CD4-positive, alpha-beta memory T cell (primary cell): ENCODE data around the gene DNAJB2. TPM values are rescaled to one million over a fixed set of nuclear protein-coding genes. Genes with fewer than 3 reads are reported as not detected.

ENCODE experiments used
- CTCF ChIA-PET: fragments of 350-600 bp; sonication (Branson Sonifier 250); formaldehyde crosslinking; loops from one replicate; lab custom pipeline; 2021; ENCODE audit warnings: inconsistent platforms; ENCODE audit not compliant: partially characterized antibody; lab: Charles Lee
- POLR2A ChIA-PET: fragments of 350-600 bp; sonication (Branson Sonifier 250); formaldehyde crosslinking; loops from one replicate; lab custom pipeline; 2021; ENCODE audit not compliant: partially characterized antibody; lab: Charles Lee
- DNase-seq, 5 donors: peaks; one replicate each; pipeline versions ENCODE4 v3.0.0 to v3.0.0-alpha.2; 2020 to 2022; ENCODE audit warnings: mixed read lengths in 1 of 5
- H3K27ac ChIP-seq: one replicate; pipeline ENCODE4 v1.7.0; 2013; ENCODE audit warnings: low read depth, low read length
- H3K27me3 ChIP-seq: 2 replicates; pipeline ENCODE4 v1.7.0; 2013; ENCODE audit warnings: mild to moderate bottlenecking, low read length, moderate library complexity; ENCODE audit not compliant: insufficient read depth
- H3K36me3 ChIP-seq: 2 replicates; pipeline ENCODE4 v1.7.0; 2013; ENCODE audit warnings: mild to moderate bottlenecking, low read length, moderate library complexity; ENCODE audit not compliant: insufficient read depth
- H3K4me1 ChIP-seq: 2 replicates; pipeline ENCODE4 v1.7.0; 2013; ENCODE audit warnings: mild to moderate bottlenecking, low read length, moderate library complexity; ENCODE audit not compliant: insufficient read depth
- H3K4me3 ChIP-seq, 2 donors: one replicate each; pipeline ENCODE4 v1.7.0; 2013; ENCODE audit warnings: low read length in 2 of 2, mild to moderate bottlenecking in 1 of 2
- H3K9me3 ChIP-seq, 2 donors: one replicate each; pipeline ENCODE4 v1.7.0; 2013; ENCODE audit warnings: low read length in 2 of 2, control low read depth in 1 of 2; ENCODE audit not compliant: control insufficient read depth in 1 of 2
- H3K27ac Mint-ChIP-seq, 7 donors: one replicate each; pipeline ENCODE4 v1.8.0; 2020 to 2021; ENCODE audit warnings: mixed read lengths in 7 of 7, mild to moderate bottlenecking in 6 of 7, inconsistent platforms in 3 of 7, moderate library complexity in 3 of 7
- H3K27me3 Mint-ChIP-seq, 2 donors: one replicate each; pipeline ENCODE4 v1.8.0; 2020 to 2021; ENCODE audit warnings: mixed read lengths in 2 of 2
- H3K36me3 Mint-ChIP-seq, 2 donors: one replicate each; pipeline ENCODE4 v1.8.0; 2020 to 2021; ENCODE audit warnings: mixed read lengths in 2 of 2, inconsistent platforms in 1 of 2, mild to moderate bottlenecking in 1 of 2
- H3K4me1 Mint-ChIP-seq, 4 donors: one replicate each; pipeline ENCODE4 v1.8.0; 2020 to 2021; ENCODE audit warnings: mixed read lengths in 4 of 4, mild to moderate bottlenecking in 1 of 4
- H3K4me3 Mint-ChIP-seq, 8 donors: one replicate each; pipeline ENCODE4 v1.8.0; 2020 to 2021; ENCODE audit warnings: mixed read lengths in 8 of 8, mild to moderate bottlenecking in 7 of 8, moderate library complexity in 6 of 8, inconsistent platforms in 3 of 8
- H3K9me3 Mint-ChIP-seq, 8 donors: one replicate each; pipeline ENCODE4 v1.8.0; 2020 to 2021; ENCODE audit warnings: mixed read lengths in 8 of 8, mild to moderate bottlenecking in 5 of 8, inconsistent platforms in 3 of 8, moderate library complexity in 1 of 8
- intact Hi-C: fragments of 100-400 bp; cut with micrococcal nuclease; formaldehyde crosslinking; loops from one replicate; pipeline ENCODE4 v1.15.1; 2023
- polyA plus RNA-seq, 2 donors: library from polyadenylated mRNA; unstranded; fragments of 300-500 nt; fragmentation: Illumina TruSeq; gene quantifications; one replicate each; pipeline ENCODE4 v1.2.3, GENCODE V29; 2021
- total RNA-seq, 2 experiments: library from RNA; stranded (reverse); gene quantifications; one replicate each; pipeline ENCODE4 v1.2.3, GENCODE V29; 2021

The DNAJB2 gene
- total and polyA plus RNA-seq, 4 experiments from 2014 or later = 4.1 to 117 (median 58.6) TPM

GRCh38 chr2:219268294-219268693 lies 10.9 kb upstream of the DNAJB2 start:
- H3K36me3 ChIP-seq = no peaks in the 10 kb centered on the region
- H3K4me1 ChIP-seq = no peaks in the 10 kb centered on the region
- CTCF ChIA-PET = no interaction called here
- no peak overlapping the region for H3K4me3 ChIP-seq
- Mint-ChIP-seq H3K4me3 (peak overlapping the region in 1 of 8 donors; percentile 43), H3K36me3 (no peaks in the 10 kb centered on the region), H3K4me1 (no peaks in the 10 kb centered on the region), H3K27ac (no peak overlapping the region), H3K27me3 (peaks cover 0 to 1% of the 10 kb centered on the region in 2 donors), H3K9me3 (no peaks in the 10 kb centered on the region)
- no peaks in the 10 kb centered on the region for H3K9me3 ChIP-seq
- intact Hi-C loops = no loop called here
- POLR2A ChIA-PET = interaction anchor here (1.2 kb wide), 1 partner anchor 11 kb away, joined by 3 read pairs; the partner anchor contains the start of gene DNAJB2
- DNase-seq = peak in 1 of 5 donors; percentile 3
- H3K27me3 ChIP-seq = no peaks in the 10 kb centered on the region
- no peak overlapping the region for H3K27ac ChIP-seq

- H3K36me3 Mint-ChIP-seq = no peaks in the 10 kb centered on the region
- CTCF ChIA-PET = interaction anchor here (0.9 to 1.3 kb wide), 5 partner anchors 8 to 115 kb away, joined by 3 to 4 read pairs (median 3); partner anchors contain the start of gene DNAJB2
- H3K9me3 Mint-ChIP-seq = no peaks in the 10 kb centered on the region
- no peak overlapping the region for H3K27ac Mint-ChIP-seq
- Histone ChIP-seq H3K27me3 (no peaks in the 10 kb centered on the region), H3K4me3 (no peak overlapping the region), H3K27ac (no peak overlapping the region), H3K36me3 (no peaks in the 10 kb centered on the region), H3K4me1 (no peaks in the 10 kb centered on the region), H3K9me3 (no peaks in the 10 kb centered on the region)
- POLR2A ChIA-PET = interaction anchor here (2.2 kb wide), 1 partner anchor 15 kb away, joined by 8 read pairs; the partner anchor contains the start of gene TUBA4A
- H3K4me3 Mint-ChIP-seq = no peak overlapping the region
- DNase-seq = peak in 1 of 5 donors; percentile 9
- no peaks in the 10 kb centered on the region for H3K4me1 Mint-ChIP-seq
- peaks cover 0 to 3% of the 10 kb centered on the region in 2 donors for H3K27me3 Mint-ChIP-seq
- intact Hi-C loops = loop anchor here (10.0 kb wide), 1 partner anchor 375 kb away; no protein-coding TSS in a partner anchor
Measured at GRCh38 chr2:219269362-219270054, 9.7 kb upstream of the DNAJB2 start.

- H3K27me3 ChIP-seq = no peaks in the 10 kb centered on the region
- Mint-ChIP-seq H3K27me3 (peaks cover 0 to 3% of the 10 kb centered on the region in 2 donors), H3K4me3 (no peak overlapping the region), H3K27ac (no peak overlapping the region), H3K36me3 (no peaks in the 10 kb centered on the region), H3K4me1 (no peaks in the 10 kb centered on the region), H3K9me3 (no peaks in the 10 kb centered on the region)
- no peak for DNase-seq
- intact Hi-C loops = loop anchor here (10.0 kb wide), 1 partner anchor 375 kb away; no protein-coding TSS in a partner anchor
- CTCF ChIA-PET = interaction anchor here (1.0 to 1.3 kb wide), 4 partner anchors 9 to 115 kb away, joined by 3 to 4 read pairs (median 3); no protein-coding TSS in a partner anchor
- no peak overlapping the region for H3K4me3 ChIP-seq
- no peak overlapping the region for H3K27ac ChIP-seq
- POLR2A ChIA-PET = interaction anchor here (2.2 kb wide), 1 partner anchor 16 kb away, joined by 8 read pairs; the partner anchor contains the start of gene TUBA4A
- H3K36me3 ChIP-seq = no peaks in the 10 kb centered on the region
- no peaks in the 10 kb centered on the region for H3K9me3 ChIP-seq
- H3K4me1 ChIP-seq = no peaks in the 10 kb centered on the region
Measured at GRCh38 chr2:219270055-219270372, 9.2 kb upstream of the DNAJB2 start.

GRCh38 chr2:219271021-219271420 lies 8.1 kb upstream of the DNAJB2 start:
- no peaks in the 10 kb centered on the region for H3K9me3 ChIP-seq
- intact Hi-C loops = loop anchor here (10.0 kb wide), 1 partner anchor 376 kb away; no protein-coding TSS in a partner anchor
- H3K27ac ChIP-seq = no peak overlapping the region
- H3K27me3 Mint-ChIP-seq = peaks cover 0 to 3% of the 10 kb centered on the region in 2 donors
- ChIA-PET CTCF (interaction anchor here (1.2 kb wide), 1 partner anchor 24 kb away, joined by 3 read pairs; no protein-coding TSS in a partner anchor), POLR2A (interaction anchor here (2.2 kb wide), 1 partner anchor 17 kb away, joined by 8 read pairs; the partner anchor contains the start of gene TUBA4A)
- H3K4me3 ChIP-seq = no peak overlapping the region
- peak overlapping the region in 1 of 8 donors; percentile 18 for H3K4me3 Mint-ChIP-seq
- H3K36me3 Mint-ChIP-seq = no peaks in the 10 kb centered on the region
- H3K36me3 ChIP-seq = no peaks in the 10 kb centered on the region
- no peaks in the 10 kb centered on the region for H3K4me1 ChIP-seq
- H3K9me3 Mint-ChIP-seq = no peaks in the 10 kb centered on the region
- peak in 1 of 5 donors; percentile 16 for DNase-seq
- no peaks in the 10 kb centered on the region for H3K27me3 ChIP-seq
- no peaks in the 10 kb centered on the region for H3K4me1 Mint-ChIP-seq
- peak overlapping the region in 1 of 7 donors; percentile 53 for H3K27ac Mint-ChIP-seq

GRCh38 chr2:219272356-219272755 lies 6.8 kb upstream of the DNAJB2 start:
- Histone ChIP-seq H3K4me3 (no peak overlapping the region), H3K4me1 (peaks cover 1% of the 10 kb centered on the region), H3K9me3 (no peaks in the 10 kb centered on the region), H3K36me3 (no peaks in the 10 kb centered on the region), H3K27me3 (no peaks in the 10 kb centered on the region), H3K27ac (no peak overlapping the region)
- H3K9me3 Mint-ChIP-seq = no peaks in the 10 kb centered on the region
- no peak overlapping the region for H3K27ac Mint-ChIP-seq
- peaks cover 0 to 3% of the 10 kb centered on the region in 2 donors for H3K27me3 Mint-ChIP-seq
- CTCF ChIA-PET = interaction anchor here (0.7 to 1.1 kb wide), 2 partner anchors 18 to 43 kb away, joined by 3 read pairs; partner anchors contain the start of genes ANKZF1, ATG9A and TUBA4A
- POLR2A ChIA-PET = no interaction called here
- DNase-seq = no peak
- intact Hi-C loops = loop anchor here (10.0 kb wide), 1 partner anchor 378 kb away; no protein-coding TSS in a partner anchor
- H3K4me1 Mint-ChIP-seq = peaks cover under 1 to 3% (median 2%) of the 10 kb centered on the region in 4 donors
- no peaks in the 10 kb centered on the region for H3K36me3 Mint-ChIP-seq
- no peak overlapping the region for H3K4me3 Mint-ChIP-seq

GRCh38 chr2:219272995-219273394 lies 6.2 kb upstream of the DNAJB2 start:
- POLR2A ChIA-PET = no interaction called here
- Mint-ChIP-seq H3K9me3 (no peaks in the 10 kb centered on the region), H3K36me3 (no peaks in the 10 kb centered on the region), H3K4me3 (no peak overlapping the region), H3K4me1 (peaks cover 7 to 9% (median 8%) of the 10 kb centered on the region in 4 donors), H3K27me3 (peaks cover 0 to 3% of the 10 kb centered on the region in 2 donors), H3K27ac (no peak overlapping the region)
- Histone ChIP-seq H3K9me3 (no peaks in the 10 kb centered on the region), H3K36me3 (no peaks in the 10 kb centered on the region), H3K4me3 (no peak overlapping the region), H3K4me1 (peaks cover 7% of the 10 kb centered on the region), H3K27ac (no peak overlapping the region), H3K27me3 (no peaks in the 10 kb centered on the region)
- intact Hi-C loops = loop anchor here (10.0 kb wide), 1 partner anchor 378 kb away; no protein-coding TSS in a partner anchor
- CTCF ChIA-PET = interaction anchor here (0.7 to 1.7 kb wide), 4 partner anchors 18 to 43 kb away, joined by 3 to 5 read pairs (median 4); partner anchors contain the start of genes ANKZF1, ATG9A and TUBA4A
- DNase-seq = no peak

- Mint-ChIP-seq H3K9me3 (no peaks in the 10 kb centered on the region), H3K27ac (peak overlapping the region in 1 of 7 donors; percentile 23), H3K27me3 (peaks cover 0 to 3% of the 10 kb centered on the region in 2 donors), H3K4me3 (no peak overlapping the region), H3K4me1 (peaks cover 13 to 18% (median 17%) of the 10 kb centered on the region in 4 donors), H3K36me3 (peaks cover 0 to 2% of the 10 kb centered on the region in 2 donors)
- H3K27ac ChIP-seq = no peak overlapping the region
- CTCF ChIA-PET = interaction anchor here (1.0 to 14.0 kb wide), 5 partner anchors 11 to 35 kb away, joined by 3 to 208 read pairs (median 5); no protein-coding TSS in a partner anchor
- peak in 1 of 5 donors; percentile 31 for DNase-seq
- H3K9me3 ChIP-seq = no peaks in the 10 kb centered on the region
- POLR2A ChIA-PET = interaction anchor here (0.8 to 1.1 kb wide), 2 partner anchors 24 to 26 kb away, joined by 3 read pairs; no protein-coding TSS in a partner anchor
- intact Hi-C loops = loop anchor here (10.0 kb wide), 1 partner anchor 379 kb away; no protein-coding TSS in a partner anchor
- H3K4me3 ChIP-seq = no peak overlapping the region
- no peaks in the 10 kb centered on the region for H3K27me3 ChIP-seq
- no peaks in the 10 kb centered on the region for H3K36me3 ChIP-seq
- peaks cover 17% of the 10 kb centered on the region for H3K4me1 ChIP-seq
Measured at GRCh38 chr2:219273937-219274336, 5.2 kb upstream of the DNAJB2 start.
